ENCODE results near the gene HOXD8.

Gene HOXD8

DNA sequence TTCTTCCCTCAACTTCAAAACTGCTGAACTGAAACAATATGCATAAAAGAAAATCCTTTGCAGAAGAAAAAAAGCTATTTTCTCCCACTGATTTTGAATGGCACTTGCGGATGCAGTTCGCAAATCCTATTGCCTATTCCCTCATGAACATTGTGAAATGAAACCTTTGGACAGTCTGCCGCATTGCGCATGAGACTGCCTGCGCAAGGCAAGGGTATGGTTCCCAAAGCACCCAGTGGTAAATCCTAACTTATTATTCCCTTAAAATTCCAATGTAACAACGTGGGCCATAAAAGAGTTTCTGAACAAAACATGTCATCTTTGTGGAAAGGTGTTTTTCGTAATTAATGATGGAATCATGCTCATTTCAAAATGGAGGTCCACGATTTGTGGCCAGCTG is 8.4 kb downstream of the HOXD8 start:
- Mint-ChIP-seq H3K4me3 (no peak overlapping the region), H3K27ac (ENCODE audit: low read depth) (no peak overlapping the region), H3K27me3 (peaks cover 91% of the 10 kb centered on the region), H3K36me3 (ENCODE audit: insufficient read depth) (peaks cover 7% of the 10 kb centered on the region), H3K4me1 (peaks cover 20% of the 10 kb centered on the region), H3K9me3 (no peaks in the 10 kb centered on the region)
- ATAC-seq (replicated peaks; ENCODE audit: extremely low read depth, poor library complexity, severe bottlenecking) (no peak), DNase-seq (ENCODE audit: low spot score in 2 of 2) (no peak)

DNA sequence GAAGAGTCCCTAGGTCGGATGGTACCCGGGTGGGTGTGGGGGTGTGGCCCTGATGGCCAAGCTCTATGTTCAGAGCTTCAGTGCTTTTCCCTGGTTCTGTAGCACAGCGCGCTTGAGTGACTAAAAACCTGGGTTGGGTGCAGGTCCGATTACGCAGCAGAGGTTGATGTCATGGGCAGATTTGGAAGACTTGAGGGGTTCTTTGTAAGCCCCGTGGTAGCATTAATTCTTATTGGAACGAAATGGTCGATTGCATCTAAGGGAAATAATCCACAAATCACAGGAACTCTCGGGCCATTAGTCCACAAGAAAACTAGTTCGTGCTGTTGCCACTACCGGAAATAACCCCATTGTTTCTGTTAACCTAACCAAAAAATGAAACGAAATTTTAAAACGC is 9.0 kb downstream of the HOXD8 start:
- H3K27ac Mint-ChIP-seq (ENCODE audit: low read depth): no peak overlapping the region

DNA sequence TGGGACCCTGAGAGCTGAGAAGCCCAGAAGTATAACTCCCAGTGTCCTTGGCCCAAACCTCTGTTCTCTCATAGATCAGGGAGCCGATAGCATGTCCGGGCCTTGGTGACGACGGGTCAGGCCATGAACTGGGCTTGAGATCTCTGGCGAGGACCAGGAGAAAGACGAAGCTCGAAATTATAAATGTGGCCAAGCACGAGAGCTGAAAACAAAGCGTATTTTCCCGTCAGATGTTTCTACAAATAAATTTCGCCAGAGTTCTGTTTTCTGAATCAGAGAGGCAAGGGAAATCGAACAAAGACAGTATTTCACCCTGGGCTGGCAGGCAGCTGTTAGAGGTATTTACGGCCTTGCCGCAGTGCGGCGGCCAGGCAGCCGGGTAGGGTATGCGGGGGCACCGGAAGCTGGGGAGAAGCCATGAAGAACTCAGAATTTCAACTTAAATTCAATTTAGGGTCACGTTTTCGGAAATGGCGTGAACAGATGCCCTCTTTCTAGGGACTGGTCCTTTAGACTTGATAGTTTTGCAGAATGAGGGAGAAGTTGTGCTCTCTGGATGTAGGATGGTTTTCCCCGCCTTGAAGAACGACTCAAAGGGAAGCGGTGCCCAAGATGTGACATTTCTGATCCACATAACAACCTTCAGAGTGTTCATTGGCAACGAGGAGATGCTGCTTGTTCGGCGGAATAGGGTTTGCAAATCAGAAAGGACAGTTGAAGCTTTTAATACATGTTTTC is 9.6 kb downstream of the HOXD8 start:
- Mint-ChIP-seq H3K36me3 (ENCODE audit: insufficient read depth) (peaks cover 7% of the 10 kb centered on the region), H3K9me3 (no peaks in the 10 kb centered on the region), H3K27me3 (peaks cover 91% of the 10 kb centered on the region), H3K27ac (ENCODE audit: low read depth) (no peak overlapping the region), H3K4me3 (no peak overlapping the region), H3K4me1 (peaks cover 20% of the 10 kb centered on the region)
- DNase-seq (ENCODE audit: low spot score in 2 of 2): no peak
- no peak for ATAC-seq (replicated peaks; ENCODE audit: extremely low read depth, poor library complexity, severe bottlenecking)

More for the DNA sequence above, 9.0 kb downstream of the HOXD8 start:
- Mint-ChIP-seq H3K36me3 (ENCODE audit: insufficient read depth) (peaks cover 7% of the 10 kb centered on the region), H3K27me3 (peaks cover 91% of the 10 kb centered on the region), H3K4me3 (no peak overlapping the region), H3K4me1 (peaks cover 20% of the 10 kb centered on the region), H3K9me3 (no peaks in the 10 kb centered on the region)
- DNase-seq (ENCODE audit: low spot score in 2 of 2) (no peak), ATAC-seq (replicated peaks; ENCODE audit: extremely low read depth, poor library complexity, severe bottlenecking) (no peak)

DNA sequence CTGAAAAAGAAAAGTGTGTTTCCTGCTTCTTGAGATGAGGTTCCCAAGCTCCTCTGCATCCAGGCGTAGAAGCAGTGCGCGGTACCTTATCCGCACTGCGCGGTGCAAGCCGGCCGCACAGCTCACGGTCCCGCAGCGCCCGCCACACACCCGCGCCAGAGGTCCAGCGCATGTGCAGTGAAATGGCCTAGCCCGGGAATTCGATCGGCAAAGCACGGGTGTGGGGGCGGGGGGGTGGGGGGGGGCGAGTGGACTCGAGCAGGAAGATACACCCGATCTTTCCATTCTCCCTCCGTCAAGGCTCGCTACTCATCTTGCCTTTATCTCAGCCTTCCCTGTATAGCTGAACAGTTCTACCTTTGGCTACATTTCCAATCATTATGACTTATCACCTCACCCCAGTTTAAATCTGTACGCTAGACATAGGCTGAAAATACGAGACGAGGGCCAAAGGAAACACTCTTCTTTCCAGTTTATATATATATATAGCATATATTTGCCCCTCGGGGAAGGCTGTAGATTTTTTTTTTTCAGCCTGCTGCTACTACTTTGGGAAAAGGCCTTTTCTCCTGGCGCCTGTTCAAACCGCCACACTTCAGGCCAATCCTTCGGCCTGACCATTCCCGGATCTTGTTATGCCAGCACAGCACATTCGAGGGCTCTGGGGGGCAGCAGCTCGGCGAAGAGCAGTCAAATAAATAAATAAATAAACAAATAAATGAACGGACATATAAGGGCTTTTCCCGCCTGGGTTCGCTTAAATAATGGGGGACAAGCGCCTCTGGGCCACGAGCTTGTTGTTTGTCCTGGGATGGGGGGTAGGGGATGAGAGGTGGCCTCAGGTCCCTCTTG is 10.4 kb downstream of the HOXD8 start:
- H3K4me3 Mint-ChIP-seq: no peak overlapping the region
- H3K27ac Mint-ChIP-seq (ENCODE audit: low read depth): no peak overlapping the region
- DNase-seq (ENCODE audit: low spot score in 2 of 2) (no peak), ATAC-seq (replicated peaks; ENCODE audit: extremely low read depth, poor library complexity, severe bottlenecking) (no peak)
- peaks cover 92% of the 10 kb centered on the region for H3K27me3 Mint-ChIP-seq
- H3K9me3 Mint-ChIP-seq: no peaks in the 10 kb centered on the region
- peaks cover 20% of the 10 kb centered on the region for H3K4me1 Mint-ChIP-seq
- H3K36me3 Mint-ChIP-seq (ENCODE audit: insufficient read depth): peaks cover 7% of the 10 kb centered on the region

DNA sequence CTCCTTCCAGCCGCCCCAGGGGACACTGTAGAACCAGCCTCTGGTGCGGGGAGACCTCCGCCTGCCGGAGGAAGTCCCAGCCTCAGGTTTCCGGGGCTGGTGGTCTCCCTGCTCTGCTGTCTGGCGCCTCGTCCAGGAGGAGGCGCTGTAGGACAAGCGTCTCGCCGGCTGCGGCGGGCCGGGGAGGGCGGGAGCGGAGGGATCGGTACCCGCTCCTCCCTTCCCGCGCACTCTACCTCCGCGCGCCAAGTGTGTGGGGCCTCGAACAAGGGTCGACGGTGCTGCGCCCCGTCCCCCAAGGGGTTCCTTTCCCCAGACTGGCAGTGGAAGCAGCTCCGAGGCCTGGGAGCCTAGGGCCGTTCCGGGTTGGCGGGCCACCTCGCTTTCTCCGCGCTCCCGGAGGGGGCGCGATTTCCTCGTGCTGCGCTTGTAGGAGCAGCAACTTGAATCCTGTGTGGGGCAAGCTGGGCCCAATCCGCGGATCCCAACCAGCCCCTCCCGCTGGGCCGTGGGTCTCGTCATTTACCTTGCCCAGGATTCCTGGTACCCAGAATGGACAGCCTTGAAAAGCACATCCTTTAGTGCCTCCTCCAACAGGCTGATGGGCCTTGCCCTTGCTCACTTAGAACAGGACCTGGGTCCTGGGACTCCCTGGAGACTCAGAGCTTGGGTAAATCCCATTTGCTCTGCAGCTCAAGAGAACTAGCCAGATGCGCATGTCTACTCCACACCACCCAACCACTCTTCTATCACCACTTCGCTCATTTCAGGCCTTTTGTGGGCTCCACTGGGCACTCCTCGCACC is 11.2 kb downstream of the HOXD8 start:
- Mint-ChIP-seq H3K27ac (ENCODE audit: low read depth) (no peak overlapping the region), H3K36me3 (ENCODE audit: insufficient read depth) (peaks cover 5% of the 10 kb centered on the region), H3K4me1 (peaks cover 14% of the 10 kb centered on the region), H3K27me3 (peaks cover 92% of the 10 kb centered on the region), H3K4me3 (peak overlapping the region; percentile 26), H3K9me3 (no peaks in the 10 kb centered on the region)
- DNase-seq (ENCODE audit: low spot score in 2 of 2) (peak; percentile 52 to 54), ATAC-seq (replicated peaks; ENCODE audit: extremely low read depth, poor library complexity, severe bottlenecking) (peak; percentile 81)

DNA sequence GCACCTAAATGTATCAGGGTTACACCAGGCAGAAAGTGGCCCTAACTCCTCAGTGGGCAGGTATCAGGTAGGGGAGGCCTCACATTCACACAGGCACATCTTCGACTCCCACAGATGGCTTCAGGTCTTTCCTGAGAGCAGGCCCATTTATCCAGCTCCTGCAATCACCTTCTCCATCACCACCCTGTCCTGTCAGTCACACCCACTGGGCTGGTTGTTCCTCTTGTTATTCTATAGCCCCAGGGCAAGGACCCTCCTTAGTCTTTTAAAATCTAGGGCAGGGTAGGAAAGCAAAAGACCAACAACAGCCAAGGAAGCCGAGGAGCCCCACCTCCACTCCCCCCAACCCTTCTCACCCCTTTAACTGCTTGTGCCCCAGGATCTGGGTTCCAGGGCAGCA is 12.8 kb downstream of the HOXD8 start:
- no peaks in the 10 kb centered on the region for H3K9me3 Mint-ChIP-seq
- peaks cover 92% of the 10 kb centered on the region for H3K27me3 Mint-ChIP-seq
- DNase-seq (ENCODE audit: low spot score in 2 of 2) (no peak), ATAC-seq (replicated peaks; ENCODE audit: extremely low read depth, poor library complexity, severe bottlenecking) (no peak)
- no peak overlapping the region for H3K27ac Mint-ChIP-seq (ENCODE audit: low read depth)
- H3K4me1 Mint-ChIP-seq: peaks cover 11% of the 10 kb centered on the region
- H3K4me3 Mint-ChIP-seq: no peak overlapping the region
- peaks cover 5% of the 10 kb centered on the region for H3K36me3 Mint-ChIP-seq (ENCODE audit: insufficient read depth)

DNA sequence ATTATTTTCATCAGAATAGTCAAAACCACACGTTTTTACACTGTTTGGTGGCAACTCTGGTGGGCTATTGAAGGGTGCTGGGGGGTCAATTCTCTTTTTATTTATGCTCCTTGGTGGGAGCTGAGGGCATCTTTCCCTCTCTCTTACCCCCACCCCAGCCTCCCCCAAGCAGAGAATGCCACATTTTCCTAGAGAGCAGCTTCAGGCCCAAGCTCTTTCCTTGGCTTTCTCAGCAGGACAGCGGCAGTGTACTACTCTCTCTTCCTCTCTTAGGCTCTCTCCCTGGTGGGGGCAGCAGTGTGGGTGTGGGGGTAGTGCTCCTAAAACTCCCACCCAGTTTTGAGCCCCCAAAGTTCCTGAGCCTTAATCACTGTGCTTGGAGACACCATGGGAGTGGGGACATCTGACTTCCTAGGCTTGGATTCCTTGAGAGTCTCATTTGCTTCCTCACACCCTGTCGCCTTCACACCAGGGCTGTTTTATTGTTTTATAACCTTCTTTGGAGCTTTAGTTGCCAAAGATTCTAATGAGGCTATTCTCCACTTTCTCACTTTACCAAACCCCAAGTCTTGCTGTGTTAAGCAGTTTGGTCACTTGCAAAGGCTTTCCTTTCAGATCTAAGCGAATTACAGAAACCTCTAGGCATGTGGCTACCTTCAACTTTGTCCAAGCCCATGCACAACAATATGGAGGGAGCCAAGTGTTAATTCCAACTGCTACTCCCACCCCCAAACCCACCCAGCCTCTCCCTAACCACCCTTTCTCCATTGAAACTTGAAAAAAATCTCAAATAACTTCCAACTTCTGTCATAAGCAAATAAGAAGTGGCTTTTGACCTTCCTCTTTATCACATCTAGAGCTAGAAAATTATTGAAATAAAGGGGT is 15.8 kb downstream of the HOXD8 start:
- ATAC-seq (replicated peaks; ENCODE audit: extremely low read depth, poor library complexity, severe bottlenecking) (no peak), DNase-seq (ENCODE audit: low spot score in 2 of 2) (no peak)
- no peaks in the 10 kb centered on the region for H3K9me3 Mint-ChIP-seq
- H3K36me3 Mint-ChIP-seq (ENCODE audit: insufficient read depth): no peaks in the 10 kb centered on the region
- H3K27ac Mint-ChIP-seq (ENCODE audit: low read depth): no peak overlapping the region
- peaks cover 97% of the 10 kb centered on the region for H3K27me3 Mint-ChIP-seq
- no peak overlapping the region for H3K4me3 Mint-ChIP-seq
- peaks cover 7% of the 10 kb centered on the region for H3K4me1 Mint-ChIP-seq

DNA sequence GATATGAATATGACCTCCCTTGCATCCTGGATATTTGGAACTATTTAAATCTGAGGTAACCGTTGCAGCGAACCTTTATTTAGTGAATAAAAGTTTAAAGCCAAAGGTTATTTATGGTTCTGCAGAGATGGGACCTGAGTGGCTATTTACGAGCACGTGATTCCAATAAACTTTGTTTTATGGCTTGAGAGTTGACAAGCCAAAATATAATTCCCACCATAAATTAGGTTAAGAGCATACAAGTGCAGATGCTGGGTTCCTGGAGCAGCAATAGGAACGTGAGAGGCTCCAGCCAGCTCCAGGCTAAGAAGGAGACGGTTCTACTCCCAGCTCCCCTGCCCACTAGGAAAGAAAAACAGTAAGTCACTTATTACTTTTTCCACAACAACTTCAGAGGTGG is 16.6 kb downstream of the HOXD8 start:
- Mint-ChIP-seq H3K27me3 (peaks cover 100% of the 10 kb centered on the region), H3K9me3 (no peaks in the 10 kb centered on the region), H3K36me3 (ENCODE audit: insufficient read depth) (no peaks in the 10 kb centered on the region), H3K27ac (ENCODE audit: low read depth) (no peak overlapping the region), H3K4me1 (peaks cover 4% of the 10 kb centered on the region), H3K4me3 (no peak overlapping the region)
- DNase-seq (ENCODE audit: low spot score in 2 of 2) (no peak), ATAC-seq (replicated peaks; ENCODE audit: extremely low read depth, poor library complexity, severe bottlenecking) (no peak)

DNA sequence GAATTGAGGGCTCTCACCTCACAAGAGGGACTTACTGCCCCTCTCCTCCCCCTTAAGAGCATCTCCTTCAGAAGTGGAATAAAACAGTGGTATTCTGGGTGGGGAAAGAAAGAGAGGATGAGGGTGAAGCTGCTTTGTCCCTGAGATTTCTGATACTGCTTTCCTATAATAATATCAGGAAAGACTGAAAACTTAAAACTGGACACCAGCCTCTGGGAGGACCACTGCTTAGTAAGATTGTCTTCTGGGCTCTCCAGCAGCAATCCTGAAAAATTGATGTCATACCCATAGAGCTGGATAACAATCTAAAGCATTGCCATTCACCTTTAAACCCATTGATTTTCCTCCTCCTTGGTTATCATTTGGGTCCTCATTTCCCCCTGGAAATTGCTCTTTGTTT is 17.1 kb downstream of the HOXD8 start:
- Mint-ChIP-seq H3K4me3 (no peak overlapping the region), H3K36me3 (ENCODE audit: insufficient read depth) (no peaks in the 10 kb centered on the region), H3K9me3 (no peaks in the 10 kb centered on the region), H3K27me3 (peaks cover 100% of the 10 kb centered on the region), H3K27ac (ENCODE audit: low read depth) (no peak overlapping the region), H3K4me1 (no peaks in the 10 kb centered on the region)
- DNase-seq (ENCODE audit: low spot score in 2 of 2): no peak
- no peak for ATAC-seq (replicated peaks; ENCODE audit: extremely low read depth, poor library complexity, severe bottlenecking)

DNA sequence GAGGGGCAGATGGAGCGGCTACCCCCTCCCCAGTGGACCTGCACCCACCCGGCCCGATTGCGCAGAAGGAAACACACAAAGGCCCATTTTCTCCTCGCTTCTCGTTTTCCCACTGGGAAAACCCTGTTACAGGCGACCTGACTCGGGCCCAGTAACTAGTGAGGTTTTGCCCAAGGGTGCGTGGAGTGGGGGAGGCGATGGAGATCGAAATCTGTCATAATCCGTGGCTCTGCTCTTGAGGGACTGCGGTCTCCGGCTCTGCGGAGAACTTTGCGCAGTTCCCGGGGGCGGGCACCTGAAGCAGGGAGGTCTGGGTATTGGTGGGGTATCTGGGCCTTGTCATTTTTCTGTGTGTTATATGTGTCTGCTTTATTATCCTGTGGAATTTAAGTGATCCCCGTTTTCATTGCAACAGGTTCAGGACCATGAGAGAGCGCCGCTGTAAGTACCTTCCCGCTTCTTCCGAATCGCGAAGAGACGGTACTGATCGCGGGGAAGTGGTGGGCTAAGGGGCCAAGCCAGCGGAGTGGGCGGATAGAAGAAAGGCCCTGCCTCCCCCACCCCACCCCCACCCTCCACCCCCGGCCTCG is 17.8 kb downstream of the HOXD8 start:
- Mint-ChIP-seq H3K27me3 (peaks cover 94% of the 10 kb centered on the region), H3K27ac (ENCODE audit: low read depth) (no peak overlapping the region), H3K4me1 (no peaks in the 10 kb centered on the region), H3K4me3 (no peak overlapping the region), H3K9me3 (no peaks in the 10 kb centered on the region), H3K36me3 (ENCODE audit: insufficient read depth) (no peaks in the 10 kb centered on the region)
- ATAC-seq (replicated peaks; ENCODE audit: extremely low read depth, poor library complexity, severe bottlenecking) (no peak), DNase-seq (ENCODE audit: low spot score in 2 of 2) (no peak)

DNA sequence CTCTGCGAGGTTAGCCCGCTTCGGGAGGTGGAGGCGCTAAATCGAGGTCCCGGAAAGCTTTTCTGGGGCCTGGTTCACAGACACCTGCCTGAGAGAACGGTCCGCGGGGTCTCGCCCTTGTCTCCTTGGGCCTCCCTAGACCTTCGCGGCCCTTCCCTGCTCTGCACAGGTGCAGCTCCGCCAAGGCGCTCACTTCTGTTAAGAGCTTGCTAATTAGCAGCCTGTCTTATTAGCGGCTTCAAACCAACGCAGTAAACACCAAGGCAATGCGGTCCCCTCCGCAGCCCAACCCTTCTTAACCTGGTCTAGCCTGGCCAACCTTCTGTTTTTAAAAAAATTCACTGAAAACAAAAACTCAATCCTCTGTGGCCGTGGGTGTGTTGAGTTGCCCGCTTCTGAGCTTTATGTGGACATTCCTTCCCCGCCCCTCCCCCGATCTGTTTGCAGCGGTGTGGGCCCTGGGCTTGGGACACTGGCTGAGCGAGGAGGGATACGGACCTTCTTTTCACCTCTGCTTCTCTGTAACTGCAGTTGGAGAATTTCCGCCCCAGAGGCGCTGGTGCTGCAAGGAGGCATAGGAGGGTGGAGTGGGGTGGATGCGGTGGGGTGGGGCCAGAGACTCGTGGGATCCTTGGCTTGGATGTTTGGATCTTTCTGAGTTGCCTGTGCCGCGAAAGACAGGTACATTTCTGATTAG is 18.4 kb downstream of the HOXD8 start:
- H3K4me3 Mint-ChIP-seq: no peak overlapping the region
- H3K27ac Mint-ChIP-seq (ENCODE audit: low read depth): no peak overlapping the region
- no peaks in the 10 kb centered on the region for H3K4me1 Mint-ChIP-seq
- no peak for ATAC-seq (replicated peaks; ENCODE audit: extremely low read depth, poor library complexity, severe bottlenecking)
- H3K36me3 Mint-ChIP-seq (ENCODE audit: insufficient read depth): peaks cover 1% of the 10 kb centered on the region
- H3K9me3 Mint-ChIP-seq: no peaks in the 10 kb centered on the region
- no peak for DNase-seq (ENCODE audit: low spot score in 2 of 2)
- H3K27me3 Mint-ChIP-seq: peaks cover 92% of the 10 kb centered on the region

Measured in central memory CD8-positive, alpha-beta T cell (primary cell).